ENCODE results near the gene FALEC. TPM values are rescaled to one million over a fixed set of nuclear protein-coding genes. Genes with fewer than 3 reads are reported as not detected.
A peak's percentile ranks its signal among the peaks of the same experiment; 100 is the strongest.

The FALEC gene
- total and polyA plus RNA-seq, 9 of the 15 experiments (the other 6 are each of a cell fraction or from before 2014, with no cell fraction given): 0.15 to 1.8 (median 0.53) TPM; not detected in 5

DNA sequence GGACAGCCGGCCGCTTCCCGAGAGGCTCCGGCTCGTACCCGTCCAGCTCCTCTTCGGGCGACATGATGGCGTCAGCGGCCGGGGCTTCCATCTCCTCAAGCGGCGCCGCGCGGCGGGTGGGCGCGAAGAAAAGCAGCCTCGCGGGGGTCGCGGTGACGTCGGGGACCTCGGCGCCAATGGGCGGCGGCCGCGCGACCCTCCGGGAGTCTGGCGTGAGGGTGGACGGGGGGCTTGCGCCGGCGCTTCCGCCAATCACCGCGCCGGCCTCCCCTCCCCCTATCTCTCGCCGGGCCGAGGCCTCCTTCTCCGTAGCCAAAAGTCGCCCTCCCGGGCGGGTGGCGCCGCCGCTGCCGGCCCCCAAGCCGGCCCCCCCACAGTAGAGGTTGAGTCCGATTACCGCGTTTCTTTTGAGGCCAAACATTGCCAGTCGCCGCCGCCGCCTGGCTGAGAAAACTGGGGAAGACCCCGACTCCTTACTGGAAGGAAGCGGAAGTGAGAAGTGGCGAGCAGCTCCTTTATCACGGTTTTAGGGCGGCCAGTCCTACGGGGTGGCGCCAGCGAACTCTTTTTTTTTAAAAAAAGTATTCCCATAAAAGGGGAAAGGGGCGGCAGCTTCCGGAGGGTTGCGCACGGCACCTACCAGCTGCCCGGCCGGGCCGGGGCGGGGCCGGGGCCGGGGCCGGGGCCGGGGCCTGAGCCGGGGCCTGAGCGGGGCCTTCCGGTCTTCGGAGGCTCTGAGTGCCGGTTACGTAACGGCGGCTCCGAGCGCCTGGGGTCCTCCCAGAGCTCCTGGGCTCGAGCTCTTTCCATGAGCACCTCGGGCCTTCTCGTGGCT is 63.8 kb downstream of the FALEC start, which contains the start of gene MCL1 (continued):
- TF ChIP-seq E2F4 (CRISPR knock-in tag; IDR thresholded peaks at IDR 0.05; ENCODE audit: low read depth): no peak
- TF ChIP-seq SP2 (IDR thresholded peaks at IDR 0.05; ENCODE audit: extremely low read depth, low read depth, low read length, poor library complexity, severe bottlenecking): no peak
- TF ChIP-seq, protein P1, sequence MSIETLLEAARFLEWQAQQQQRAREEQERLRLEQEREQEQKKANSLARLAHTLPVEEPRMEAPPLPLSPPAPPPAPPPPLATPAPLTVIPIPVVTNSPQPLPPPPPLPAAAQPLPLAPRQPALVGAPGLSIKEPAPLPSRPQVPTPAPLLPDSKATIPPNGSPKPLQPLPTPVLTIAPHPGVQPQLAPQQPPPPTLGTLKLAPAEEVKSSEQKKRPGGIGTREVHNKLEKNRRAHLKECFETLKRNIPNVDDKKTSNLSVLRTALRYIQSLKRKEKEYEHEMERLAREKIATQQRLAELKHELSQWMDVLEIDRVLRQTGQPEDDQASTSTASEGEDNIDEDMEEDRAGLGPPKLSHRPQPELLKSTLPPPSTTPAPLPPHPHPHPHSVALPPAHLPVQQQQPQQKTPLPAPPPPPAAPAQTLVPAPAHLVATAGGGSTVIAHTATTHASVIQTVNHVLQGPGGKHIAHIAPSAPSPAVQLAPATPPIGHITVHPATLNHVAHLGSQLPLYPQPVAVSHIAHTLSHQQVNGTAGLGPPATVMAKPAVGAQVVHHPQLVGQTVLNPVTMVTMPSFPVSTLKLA (conservative IDR thresholded peaks at IDR 0.05): peak in 1 of 2 experiments; percentile 59; a peak in 3 of 4 replicates
- TF ChIP-seq ZNF354B (CRISPR knock-in tag; IDR thresholded peaks at IDR 0.05): no peak; the same call in 1 of the 2 replicates
- TF ChIP-seq STAT5A (IDR thresholded peaks at IDR 0.05; ENCODE audit: borderline replicate concordance, low read length): no peak
- TF ChIP-seq ZNF174 (CRISPR knock-in tag; IDR thresholded peaks at IDR 0.05): no peak
- TF ChIP-seq ZNF511 (CRISPR knock-in tag; IDR thresholded peaks at IDR 0.05): peak; percentile 44; the same call in 1 of the 2 replicates
- no peak for TF ChIP-seq GATA2 (CRISPR knock-in tag; IDR thresholded peaks at IDR 0.05)
- TF ChIP-seq, protein P2, sequence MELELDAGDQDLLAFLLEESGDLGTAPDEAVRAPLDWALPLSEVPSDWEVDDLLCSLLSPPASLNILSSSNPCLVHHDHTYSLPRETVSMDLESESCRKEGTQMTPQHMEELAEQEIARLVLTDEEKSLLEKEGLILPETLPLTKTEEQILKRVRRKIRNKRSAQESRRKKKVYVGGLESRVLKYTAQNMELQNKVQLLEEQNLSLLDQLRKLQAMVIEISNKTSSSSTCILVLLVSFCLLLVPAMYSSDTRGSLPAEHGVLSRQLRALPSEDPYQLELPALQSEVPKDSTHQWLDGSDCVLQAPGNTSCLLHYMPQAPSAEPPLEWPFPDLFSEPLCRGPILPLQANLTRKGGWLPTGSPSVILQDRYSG (tag; conservative IDR thresholded peaks at IDR 0.05; ENCODE audit: low read depth): no peak
- TF ChIP-seq, protein P3, sequence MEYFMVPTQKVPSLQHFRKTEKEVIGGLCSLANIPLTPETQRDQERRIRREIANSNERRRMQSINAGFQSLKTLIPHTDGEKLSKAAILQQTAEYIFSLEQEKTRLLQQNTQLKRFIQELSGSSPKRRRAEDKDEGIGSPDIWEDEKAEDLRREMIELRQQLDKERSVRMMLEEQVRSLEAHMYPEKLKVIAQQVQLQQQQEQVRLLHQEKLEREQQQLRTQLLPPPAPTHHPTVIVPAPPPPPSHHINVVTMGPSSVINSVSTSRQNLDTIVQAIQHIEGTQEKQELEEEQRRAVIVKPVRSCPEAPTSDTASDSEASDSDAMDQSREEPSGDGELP (CRISPR knock-in tag; IDR thresholded peaks at IDR 0.05; ENCODE audit: borderline replicate concordance): peak; percentile 74; the same call in 1 of the 2 replicates
- peak; percentile 91 for TF ChIP-seq ETS1 (conservative IDR thresholded peaks at IDR 0.05; ENCODE audit: control insufficient read depth, low read depth, low read length)
- TF ChIP-seq PHF21A (IDR thresholded peaks at IDR 0.05; ENCODE audit: borderline replicate concordance, low read depth): no peak
- TF ChIP-seq ZSCAN32 (CRISPR knock-in tag; IDR thresholded peaks at IDR 0.05): no peak; the same call in 1 of the 2 replicates
- 0 out of 2 replicates have a peak, but pooled peaks have one; percentile 60 for TF ChIP-seq ZNF431 (CRISPR knock-in tag; IDR thresholded peaks at IDR 0.05)
- TF ChIP-seq ETV6 (IDR thresholded peaks at IDR 0.05; ENCODE audit: borderline replicate concordance in 1 of 2, low read depth in 2 of 2, low read length in 1 of 2): peak; percentile 59 to 84; a peak in 3 of 4 replicates
- 0 out of 2 replicates have a peak, but pooled peaks have one; percentile 85 for TF ChIP-seq ETV6 (CRISPR knock-in tag; IDR thresholded peaks at IDR 0.05; ENCODE audit: borderline replicate concordance)
- no peak for TF ChIP-seq SIRT6 (IDR thresholded peaks at IDR 0.05; ENCODE audit: low read depth, low read length)
- peak; percentile 99 for TF ChIP-seq SRF (CRISPR knock-in tag; IDR thresholded peaks at IDR 0.05)
- no peak for TF ChIP-seq BRCA1 (IDR thresholded peaks at IDR 0.05)
- no peak for TF ChIP-seq BRCA1 (CRISPR knock-in tag; IDR thresholded peaks at IDR 0.05)

Data from K562 (cell line).